Gastrocnemius medialis (tissue), 4 donors: Measurements from ENCODE around the gene RGMA. TPM values are rescaled to one million over a fixed set of nuclear protein-coding genes. Genes with fewer than 3 reads are reported as not detected.
A peak's percentile ranks its signal among the peaks of the same experiment; 100 is the strongest.
"Not testable (repeated sequence)": the region's sequence is repeated elsewhere in the genome, so short reads cannot be mapped to it uniquely, and the experiment has no call there.

Experiments
- ATAC-seq, 2 donors: fragments of 150-250 bp; one replicate each; pipeline ENCODE4 v1.9.1; 2016
- DNase-seq, 2 donors: peaks; one replicate each; pipeline ENCODE4 v3.0.0-alpha.2; 2019
- H3K27ac ChIP-seq, 4 donors: fragments of 200-600 bp; sonication (generic); 1 replicate in 1 of 4; 2 replicates in 3 of 4; pipeline ENCODE4 v1.5.1; 2016 to 2018; ENCODE audit warnings: mild to moderate bottlenecking in 2 of 4, moderate library complexity in 1 of 4
- H3K27me3 ChIP-seq, 3 donors: fragments of 200-600 bp; sonication (generic) in 2 of 3; 1 replicate in 1 of 3; 2 replicates in 2 of 3; pipeline versions ENCODE4 v1.5.1 to v1.6.0; 2016 to 2019; ENCODE audit warnings: mild to moderate bottlenecking in 1 of 3, moderate library complexity in 1 of 3
- H3K36me3 ChIP-seq, 2 donors: fragments of 200-600 bp; sonication (generic) in 1 of 2; one replicate each; pipeline ENCODE4 v1.5.1; 2017 to 2018
- H3K4me1 ChIP-seq, 2 donors: fragments of 200-600 bp; sonication (generic) in 1 of 2; one replicate each; pipeline ENCODE4 v1.5.1; 2016 to 2017; ENCODE audit warnings: mild to moderate bottlenecking in 2 of 2
- H3K4me3 ChIP-seq, 4 donors: fragments of 200-600 bp; sonication (generic) in 3 of 4; 1 replicate in 1 of 4; 2 replicates in 3 of 4; pipeline ENCODE4 v1.5.1; 2016 to 2019; ENCODE audit warnings: mild to moderate bottlenecking in 2 of 4
- H3K9me3 ChIP-seq, 3 donors: fragments of 200-600 bp; sonication (generic) in 2 of 3; 1 replicate in 1 of 3; 2 replicates in 2 of 3; pipeline ENCODE4 v1.5.1; 2016 to 2019
- CTCF ChIP-seq, 5 experiments: fragments of 450-650 bp in 3 of 5; fragments of 200-600 bp in 2 of 5; sonication (generic) in 2 of 5; IDR thresholded peaks in 4 of 5; conservative IDR thresholded peaks in 1 of 5; 1 replicate in 4 of 5; 2 replicates in 1 of 5; pipeline ENCODE4 v1.5.1; 2016 to 2019; ENCODE audit warnings: antibody characterized with exemption in 5 of 5, mild to moderate bottlenecking in 3 of 5, moderate library complexity in 3 of 5
- POLR2A ChIP-seq, 2 donors: fragments of 450-650 bp; IDR thresholded peaks; one replicate each; pipeline ENCODE4 v1.6.1; 2017; ENCODE audit warnings: antibody characterized with exemption in 2 of 2, mild to moderate bottlenecking in 2 of 2, moderate library complexity in 2 of 2
- in situ Hi-C, 4 donors: fragments of 200-750 bp; cut with MboI; loops; one replicate each; pipeline versions ENCODE4 v1.15.0 to v1.8.0; 2017; ENCODE audit warnings: low sequenced_read_pairs in 4 of 4
- intact Hi-C: fragments of 100-400 bp; cut with DNase I; formaldehyde crosslinking; loops from one replicate; pipeline ENCODE4 v1.15.1; 2023; ENCODE audit warnings: low total_unique reads
- total RNA-seq, 4 donors: library from RNA; depleted of rRNA; stranded (reverse); fragments of >200 nt; gene quantifications; one replicate each; pipeline versions ENCODE4 v1.1.0 to v1.2.3, GENCODE V29; 2016

The RGMA gene
- total RNA-seq, 4 donors from 2014 or later, result 150 to 290 (median 184) TPM

- DNase-seq (peak in 1 of 2 donors; percentile 51), ATAC-seq (peak; percentile 24 to 35)
- TF ChIP-seq CTCF (IDR thresholded peaks at IDR 0.05 in 4 of 5, conservative IDR thresholded peaks at IDR 0.05 in 1 of 5), result peak; percentile 15 to 66 (median 60)
- TF ChIP-seq POLR2A (IDR thresholded peaks at IDR 0.05), result no peak
- intact Hi-C loops, result loop anchor here (5.0 kb wide), 1 partner anchor 1286 kb away; no protein-coding TSS in a partner anchor
- in situ Hi-C loops, result loop anchor here in 3 of 4 donors (5.0 to 25.0 kb wide), 6 partner anchors 929 to 1276 kb away; no protein-coding TSS in a partner anchor
- no peaks in the 10 kb centered on the region for H3K9me3 ChIP-seq
- no peaks in the 10 kb centered on the region for H3K36me3 ChIP-seq
- peaks cover 10 to 18% of the 10 kb centered on the region in 2 donors for H3K4me1 ChIP-seq
- H3K27me3 ChIP-seq, result no peaks in the 10 kb centered on the region
- H3K4me3 ChIP-seq, result no peak overlapping the region
- peak overlapping the region in 1 of 4 donors; percentile 68 for H3K27ac ChIP-seq
Observed at GRCh38 chr15:93035953-93036810, 52.8 kb downstream of the RGMA start.

GRCh38 chr15:93035092-93035915 is 53.7 kb downstream of the RGMA start:
- Histone ChIP-seq H3K4me1 (peaks cover 17 to 27% of the 10 kb centered on the region in 2 donors), H3K9me3 (no peaks in the 10 kb centered on the region), H3K4me3 (no peak overlapping the region), H3K27me3 (no peaks in the 10 kb centered on the region), H3K36me3 (no peaks in the 10 kb centered on the region), H3K27ac (no peak overlapping the region)
- no peak for TF ChIP-seq CTCF (IDR thresholded peaks at IDR 0.05 in 4 of 5, conservative IDR thresholded peaks at IDR 0.05 in 1 of 5)
- no peak for TF ChIP-seq POLR2A (IDR thresholded peaks at IDR 0.05)
- DNase-seq (peak in 1 of 2 donors; percentile 12), ATAC-seq (no peak)
- in situ Hi-C loops, result loop anchor here in 3 of 4 donors (5.0 to 25.0 kb wide), 6 partner anchors 929 to 1277 kb away; no protein-coding TSS in a partner anchor
- intact Hi-C loops, result loop anchor here (5.0 kb wide), 1 partner anchor 1287 kb away; no protein-coding TSS in a partner anchor

GRCh38 chr15:93034512-93034911 is 54.5 kb downstream of the RGMA start:
- peaks cover 25 to 35% of the 10 kb centered on the region in 2 donors for H3K4me1 ChIP-seq
- in situ Hi-C loops, result loop anchor here in 3 of 4 donors (10.0 to 25.0 kb wide), 4 partner anchors 930 to 1278 kb away; no protein-coding TSS in a partner anchor
- no peaks in the 10 kb centered on the region for H3K9me3 ChIP-seq
- ATAC-seq (no peak), DNase-seq (peak; percentile 1 to 11)
- intact Hi-C loops, result loop anchor here (5.0 kb wide), 1 partner anchor 948 kb away; no protein-coding TSS in a partner anchor
- H3K4me3 ChIP-seq, result no peak overlapping the region
- TF ChIP-seq CTCF (IDR thresholded peaks at IDR 0.05 in 4 of 5, conservative IDR thresholded peaks at IDR 0.05 in 1 of 5), result no peak
- no peak for TF ChIP-seq POLR2A (IDR thresholded peaks at IDR 0.05)
- no peaks in the 10 kb centered on the region for H3K27me3 ChIP-seq
- H3K27ac ChIP-seq, result no peak overlapping the region
- H3K36me3 ChIP-seq, result no peaks in the 10 kb centered on the region

- TF ChIP-seq POLR2A (IDR thresholded peaks at IDR 0.05) (no peak), CTCF (IDR thresholded peaks at IDR 0.05 in 4 of 5, conservative IDR thresholded peaks at IDR 0.05 in 1 of 5) (no peak)
- H3K36me3 ChIP-seq, result no peaks in the 10 kb centered on the region
- H3K4me1 ChIP-seq, result peaks cover 35 to 41% of the 10 kb centered on the region in 2 donors
- in situ Hi-C loops (loop anchor here in 3 of 4 donors (10.0 to 25.0 kb wide), 4 partner anchors 931 to 1279 kb away; no protein-coding TSS in a partner anchor), intact Hi-C loops (loop anchor here (5.0 kb wide), 1 partner anchor 949 kb away; no protein-coding TSS in a partner anchor)
- no peaks in the 10 kb centered on the region for H3K27me3 ChIP-seq
- ATAC-seq (no peak), DNase-seq (peak in 1 of 2 donors; percentile 10)
- no peaks in the 10 kb centered on the region for H3K9me3 ChIP-seq
- no peak overlapping the region for H3K4me3 ChIP-seq
- no peak overlapping the region for H3K27ac ChIP-seq
Observed at GRCh38 chr15:93033434-93034045, 55.5 kb downstream of the RGMA start.

- not testable (repeated sequence) for H3K27me3 ChIP-seq, H3K4me3 ChIP-seq, ATAC-seq, H3K27ac ChIP-seq, H3K9me3 ChIP-seq, H3K36me3 ChIP-seq
- in situ Hi-C loops, result loop anchor here in 3 of 4 donors (10.0 to 25.0 kb wide), 4 partner anchors 932 to 1280 kb away; no protein-coding TSS in a partner anchor
- peaks cover 40 to 42% of the 10 kb centered on the region in 2 donors for H3K4me1 ChIP-seq
- intact Hi-C loops, result loop anchor here (5.0 kb wide), 1 partner anchor 950 kb away; no protein-coding TSS in a partner anchor
- peak in 1 of 2 donors; percentile 9 for DNase-seq
Observed at GRCh38 chr15:93032515-93033206, 56.4 kb downstream of the RGMA start.
